ENCODE data around the gene SGO2.

DNA sequence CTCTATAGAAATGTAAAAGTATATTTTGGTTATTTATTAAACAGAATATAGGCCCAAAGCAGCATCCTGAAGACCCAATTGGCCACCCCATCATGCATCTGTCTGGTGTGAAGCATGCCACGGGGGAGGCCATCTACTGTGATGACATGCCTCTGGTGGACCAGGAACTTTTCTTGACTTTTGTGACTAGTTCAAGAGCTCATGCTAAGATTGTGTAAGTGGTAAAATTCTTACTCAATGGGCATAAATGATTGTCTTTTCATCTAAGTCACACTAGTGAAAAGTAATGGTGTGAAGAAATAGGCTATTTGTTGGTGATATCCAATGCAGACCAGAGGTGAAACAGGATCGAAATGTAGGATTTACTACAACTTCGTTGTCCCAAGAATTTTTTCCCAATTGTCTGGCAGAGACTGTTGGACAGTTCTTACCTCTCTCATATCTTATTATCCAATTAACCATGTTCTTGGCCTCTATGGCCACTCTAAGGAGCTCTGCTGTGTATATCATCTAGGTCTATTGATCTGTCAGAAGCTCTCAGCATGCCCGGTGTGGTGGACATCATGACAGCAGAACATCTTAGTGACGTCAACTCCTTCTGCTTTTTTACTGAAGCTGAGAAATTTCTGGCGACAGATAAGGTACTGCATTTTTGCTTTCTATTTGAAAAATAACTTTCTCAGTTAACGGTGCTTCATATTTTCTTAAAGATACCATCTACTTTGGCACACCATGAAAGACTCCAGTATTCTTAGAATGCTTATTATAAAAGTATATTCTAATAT lies 94.8 kb downstream of the SGO2 start:
- TF ChIP-seq CTCF (tag by site-specific recombination; IDR thresholded peaks at IDR 0.05) (no peak), GLI4 (tag by site-specific recombination; IDR thresholded peaks at IDR 0.05) (no peak), ZNF24 (tag by site-specific recombination; IDR thresholded peaks at IDR 0.05) (no peak), WT1 (tag by site-specific recombination; IDR thresholded peaks at IDR 0.05) (no peak), SALL2 (tag by site-specific recombination; IDR thresholded peaks at IDR 0.05; ENCODE audit: borderline replicate concordance) (no peak), ZNF132 (tag by site-specific recombination; IDR thresholded peaks at IDR 0.05; ENCODE audit: borderline replicate concordance) (no peak), ZSCAN23 (tag by site-specific recombination; IDR thresholded peaks at IDR 0.05) (no peak)
- TF ChIP-seq, protein P1, sequence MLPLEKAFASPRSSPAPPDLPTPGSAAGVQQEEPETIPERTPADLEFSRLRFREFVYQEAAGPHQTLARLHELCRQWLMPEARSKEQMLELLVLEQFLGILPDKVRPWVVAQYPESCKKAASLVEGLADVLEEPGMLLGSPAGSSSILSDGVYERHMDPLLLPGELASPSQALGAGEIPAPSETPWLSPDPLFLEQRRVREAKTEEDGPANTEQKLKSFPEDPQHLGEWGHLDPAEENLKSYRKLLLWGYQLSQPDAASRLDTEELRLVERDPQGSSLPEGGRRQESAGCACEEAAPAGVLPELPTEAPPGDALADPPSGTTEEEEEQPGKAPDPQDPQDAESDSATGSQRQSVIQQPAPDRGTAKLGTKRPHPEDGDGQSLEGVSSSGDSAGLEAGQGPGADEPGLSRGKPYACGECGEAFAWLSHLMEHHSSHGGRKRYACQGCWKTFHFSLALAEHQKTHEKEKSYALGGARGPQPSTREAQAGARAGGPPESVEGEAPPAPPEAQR (tag by site-specific recombination; IDR thresholded peaks at IDR 0.05), result no peak
- TF ChIP-seq, protein P2, sequence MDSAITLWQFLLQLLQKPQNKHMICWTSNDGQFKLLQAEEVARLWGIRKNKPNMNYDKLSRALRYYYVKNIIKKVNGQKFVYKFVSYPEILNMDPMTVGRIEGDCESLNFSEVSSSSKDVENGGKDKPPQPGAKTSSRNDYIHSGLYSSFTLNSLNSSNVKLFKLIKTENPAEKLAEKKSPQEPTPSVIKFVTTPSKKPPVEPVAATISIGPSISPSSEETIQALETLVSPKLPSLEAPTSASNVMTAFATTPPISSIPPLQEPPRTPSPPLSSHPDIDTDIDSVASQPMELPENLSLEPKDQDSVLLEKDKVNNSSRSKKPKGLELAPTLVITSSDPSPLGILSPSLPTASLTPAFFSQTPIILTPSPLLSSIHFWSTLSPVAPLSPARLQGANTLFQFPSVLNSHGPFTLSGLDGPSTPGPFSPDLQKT (IDR thresholded peaks at IDR 0.05; ENCODE audit: borderline replicate concordance, low read depth, low read length), result no peak
- TF ChIP-seq, protein P3, sequence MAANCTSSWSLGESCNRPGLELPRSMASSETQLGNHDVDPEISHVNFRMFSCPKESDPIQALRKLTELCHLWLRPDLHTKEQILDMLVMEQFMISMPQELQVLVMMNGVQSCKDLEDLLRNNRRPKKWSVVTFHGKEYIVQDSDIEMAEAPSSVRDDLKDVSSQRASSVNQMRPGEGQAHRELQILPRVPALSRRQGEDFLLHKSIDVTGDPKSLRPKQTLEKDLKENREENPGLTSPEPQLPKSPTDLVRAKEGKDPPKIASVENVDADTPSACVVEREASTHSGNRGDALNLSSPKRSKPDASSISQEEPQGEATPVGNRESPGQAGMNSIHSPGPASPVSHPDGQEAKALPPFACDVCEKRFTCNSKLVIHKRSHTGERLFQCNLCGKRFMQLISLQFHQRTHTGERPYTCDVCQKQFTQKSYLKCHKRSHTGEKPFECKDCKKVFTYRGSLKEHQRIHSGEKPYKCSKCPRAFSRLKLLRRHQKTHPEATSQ (tag by site-specific recombination; IDR thresholded peaks at IDR 0.05), result no peak
